Keratinocyte (primary cell): ENCODE measurements around the gene SFRP2. TPM values are rescaled to one million over a fixed set of nuclear protein-coding genes. Genes with fewer than 3 reads are reported as not detected.

ENCODE experiments used
- DNase-seq: peaks from one replicate; pipeline ENCODE4 v3.0.0-alpha.2; 2011; ENCODE audit warnings: low read depth, missing footprints, low spot score
- FAIRE-seq: peaks from 2 replicates; lab custom pipeline; 2011; peaks lifted over from hg19 to GRCh38; lab: Jason Lieb, UNC
- H2AFZ ChIP-seq: 2 replicates; pipeline ENCODE4 v1.6.0; 2012; ENCODE audit warnings: low read length, control low read depth, inconsistent platforms; ENCODE audit not compliant: control insufficient read depth
- H3K27ac ChIP-seq: 2 replicates; pipeline ENCODE4 v1.5.1; 2011; ENCODE audit warnings: low read length; ENCODE audit not compliant: control insufficient read depth, insufficient read depth
- H3K27me3 ChIP-seq: 3 replicates; pipeline ENCODE4 v1.6.0; 2011; ENCODE audit warnings: low read length; ENCODE audit not compliant: control insufficient read depth, insufficient read depth; ENCODE audit errors: extremely low read depth
- H3K36me3 ChIP-seq, 2 experiments: 2 replicates in 1 of 2; 3 replicates in 1 of 2; pipeline ENCODE4 v1.5.1; 2011; ENCODE audit warnings: low read length in 2 of 2, mild to moderate bottlenecking in 1 of 2; ENCODE audit not compliant: control insufficient read depth in 2 of 2, insufficient read depth in 2 of 2; ENCODE audit errors: extremely low read depth in 1 of 2
- H3K4me1 ChIP-seq: 3 replicates; pipeline ENCODE4 v1.5.1; 2011; ENCODE audit warnings: low read length; ENCODE audit not compliant: control insufficient read depth, insufficient read depth; ENCODE audit errors: extremely low read depth
- H3K4me2 ChIP-seq: 3 replicates; pipeline ENCODE4 v1.6.0; 2011; ENCODE audit warnings: low read depth, low read length; ENCODE audit not compliant: control insufficient read depth, insufficient read depth; ENCODE audit errors: extremely low read depth
- H3K4me3 ChIP-seq, 3 experiments: fragments of 200-600 bp in 1 of 3; sonication (generic) in 1 of 3; 2 replicates in 2 of 3; 3 replicates in 1 of 3; pipeline ENCODE4 v1.5.1; 2011 to 2016; ENCODE audit warnings: low read length in 3 of 3, mild to moderate bottlenecking in 3 of 3, control low read depth in 2 of 3, inconsistent platforms in 1 of 3, low read depth in 1 of 3, mixed read lengths in 1 of 3, mixed run types in 1 of 3, moderate library complexity in 1 of 3; ENCODE audit not compliant: control insufficient read depth in 2 of 3, insufficient read depth in 2 of 3; ENCODE audit errors: extremely low read depth in 1 of 3
- H3K79me2 ChIP-seq: 2 replicates; pipeline ENCODE4 v1.6.0; 2012; ENCODE audit warnings: low read length; ENCODE audit not compliant: control insufficient read depth, insufficient read depth
- H3K9ac ChIP-seq: 3 replicates; pipeline ENCODE4 v1.6.0; 2011; ENCODE audit warnings: low read length; ENCODE audit not compliant: control insufficient read depth, insufficient read depth; ENCODE audit errors: extremely low read depth
- H3K9me1 ChIP-seq: 3 replicates; pipeline ENCODE4 v1.6.0; 2011; ENCODE audit warnings: low read length; ENCODE audit not compliant: control insufficient read depth, insufficient read depth; ENCODE audit errors: extremely low read depth
- H3K9me3 ChIP-seq: 2 replicates; pipeline ENCODE4 v1.5.1; 2012; ENCODE audit warnings: low read depth, low read length; ENCODE audit not compliant: control insufficient read depth
- H4K20me1 ChIP-seq: 3 replicates; pipeline ENCODE4 v1.6.0; 2011; ENCODE audit warnings: low read length; ENCODE audit not compliant: control insufficient read depth, insufficient read depth; ENCODE audit errors: extremely low read depth
- CTCF ChIP-seq, 3 experiments: IDR thresholded peaks in 1 of 3; conservative IDR thresholded peaks in 1 of 3; optimal IDR thresholded peaks in 1 of 3; 2 replicates in 2 of 3; 3 replicates in 1 of 3; pipeline versions ENCODE3 to v1.5.1; 2011; ENCODE audit warnings: low read length in 3 of 3, mild to moderate bottlenecking in 3 of 3, moderate library complexity in 2 of 3, control low read depth in 1 of 3, inconsistent platforms in 1 of 3; ENCODE audit not compliant: insufficient read depth in 2 of 3; ENCODE audit errors: extremely low read depth in 1 of 3
- EZH2 ChIP-seq: IDR thresholded peaks from one replicate; pipeline ENCODE4 v1.6.1; 2012; ENCODE audit warnings: inconsistent platforms, mild to moderate bottlenecking, low read length, moderate library complexity
- dilution Hi-C: fragments of 300-500 bp; cut with MboI; formaldehyde crosslinking; loops from one replicate; pipeline ENCODE4 v1.7.0; 2020; ENCODE audit warnings: low sequenced_read_pairs; ENCODE audit not compliant: extremely low pct_ligation_motif_present
- polyA plus RNA-seq, 5 experiments: library from polyadenylated mRNA; depleted of rRNA in 3 of 5; stranded (reverse) in 3 of 5; stranded (forward) in 1 of 5; unstranded in 1 of 5; fragments of >200 nt; gene quantifications; 1 replicate in 1 of 5; 2 replicates in 3 of 5; 3 replicates in 1 of 5; pipeline versions ENCODE4 v1.2.1 to v1.2.3, GENCODE V29; 2011 to 2012; ENCODE audit warnings: missing spikeins in 2 of 5, low read depth in 1 of 5, low replicate concordance in 1 of 5

The SFRP2 gene
- polyA plus RNA-seq, 1 donor (not counting 4 experiments of a cell fraction or from before 2014, with no cell fraction given) = not detected

GRCh38 chr4:153748378-153748777 lies 40.5 kb downstream of the SFRP2 start:
- Histone ChIP-seq H3K9ac (peak overlapping the region; percentile 5), H3K4me3 (no peak overlapping the region), H3K79me2 (no peaks in the 10 kb centered on the region), H3K27ac (peak overlapping the region; percentile 57), H3K4me2 (peak overlapping the region; percentile 36), H4K20me1 (no peaks in the 10 kb centered on the region), H3K27me3 (no peaks in the 10 kb centered on the region), H3K9me3 (no peaks in the 10 kb centered on the region), H2AFZ (peak overlapping the region; percentile 38), H3K9me1 (no peaks in the 10 kb centered on the region), H3K36me3 (no peaks in the 10 kb centered on the region), H3K4me1 (peaks cover 17% of the 10 kb centered on the region)
- dilution Hi-C loops = no loop called here
- FAIRE-seq (peak; percentile 100), DNase-seq (peak; percentile 84)
- TF ChIP-seq EZH2 (no peak), CTCF (optimal IDR thresholded peaks at IDR 0.05 in 1 of 3, IDR thresholded peaks at IDR 0.05 in 1 of 3, conservative IDR thresholded peaks at IDR 0.05 in 1 of 3; ENCODE audit: extremely low read depth in 1 of 3, insufficient read depth in 2 of 3, low read length in 3 of 3) (no peak)

DNA sequence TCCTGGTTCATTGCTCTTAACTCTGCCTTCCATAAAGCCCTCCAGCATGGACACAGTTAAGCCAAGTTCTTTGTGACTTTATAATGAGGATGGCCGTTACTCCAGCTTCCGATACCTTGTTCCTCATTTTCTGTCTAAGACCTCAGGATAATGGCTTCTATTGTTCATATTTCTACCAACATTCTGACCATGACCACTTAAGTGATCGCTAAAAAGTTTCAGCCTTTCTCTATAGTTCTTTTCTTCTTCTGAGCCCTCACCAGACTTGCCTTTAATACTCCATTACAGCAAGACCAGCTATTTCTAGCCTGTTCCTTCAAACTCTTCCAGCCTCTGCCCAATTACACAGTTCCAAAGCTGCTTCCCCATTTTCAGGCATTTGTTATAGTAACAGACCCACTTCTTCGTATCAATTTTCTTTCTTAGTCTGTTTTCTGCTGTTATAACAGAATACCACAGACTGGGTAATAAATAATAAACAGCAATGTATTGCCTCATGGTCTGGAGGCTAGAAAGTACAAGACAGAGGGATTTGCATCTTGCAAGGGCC lies 41.4 kb downstream of the SFRP2 start:
- no peak overlapping the region for H3K4me3 ChIP-seq
- H3K79me2 ChIP-seq = no peaks in the 10 kb centered on the region
- H3K9me1 ChIP-seq = no peaks in the 10 kb centered on the region
- dilution Hi-C loops = no loop called here
- no peaks in the 10 kb centered on the region for H3K9me3 ChIP-seq
- H3K4me1 ChIP-seq = peaks cover 17% of the 10 kb centered on the region
- DNase-seq = no peak
- no peaks in the 10 kb centered on the region for H3K27me3 ChIP-seq
- no peak for FAIRE-seq
- H3K27ac ChIP-seq = peak overlapping the region; percentile 57
- H4K20me1 ChIP-seq = no peaks in the 10 kb centered on the region
- TF ChIP-seq CTCF (optimal IDR thresholded peaks at IDR 0.05 in 1 of 3, IDR thresholded peaks at IDR 0.05 in 1 of 3, conservative IDR thresholded peaks at IDR 0.05 in 1 of 3; ENCODE audit: extremely low read depth in 1 of 3, insufficient read depth in 2 of 3, low read length in 3 of 3) (no peak), EZH2 (no peak)
- no peak overlapping the region for H3K9ac ChIP-seq
- H2AFZ ChIP-seq = no peak overlapping the region
- H3K36me3 ChIP-seq = no peaks in the 10 kb centered on the region
- H3K4me2 ChIP-seq = no peak overlapping the region
